ENCODE data around the gene SIRT3.
"Not testable (repeated sequence)": the region's sequence is repeated elsewhere in the genome, so short reads cannot be mapped to it uniquely, and the experiment has no call there.

The SIRT3 gene

DNA sequence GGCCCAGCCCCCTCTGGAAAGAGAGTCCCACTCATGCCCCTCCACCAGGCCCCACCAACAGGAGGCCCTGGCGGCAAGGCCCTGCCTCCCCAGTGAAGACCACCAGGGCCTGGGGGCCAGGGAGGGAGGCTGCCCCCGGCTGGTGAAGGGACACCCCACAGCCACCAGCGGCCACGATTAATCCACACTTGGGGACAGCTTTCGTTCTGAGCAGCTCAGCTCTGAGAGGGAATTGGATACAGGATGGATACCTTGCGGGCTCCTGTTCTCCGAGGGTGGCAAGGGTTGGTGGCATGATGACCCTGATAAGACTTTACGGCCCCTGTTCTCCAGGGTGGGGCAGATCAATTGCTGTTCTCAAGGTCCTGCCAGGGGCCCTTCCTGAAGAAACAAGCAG lies 35.2 kb upstream of the SIRT3 start:
- in situ Hi-C loops (cut with MboI; ENCODE audit: low sequenced_read_pairs): no loop called here

- in situ Hi-C loops (cut with MboI; ENCODE audit: low sequenced_read_pairs): no loop called here
Observed at GRCh38 chr11:270451-271318, 34.5 kb upstream of the SIRT3 start.

DNA sequence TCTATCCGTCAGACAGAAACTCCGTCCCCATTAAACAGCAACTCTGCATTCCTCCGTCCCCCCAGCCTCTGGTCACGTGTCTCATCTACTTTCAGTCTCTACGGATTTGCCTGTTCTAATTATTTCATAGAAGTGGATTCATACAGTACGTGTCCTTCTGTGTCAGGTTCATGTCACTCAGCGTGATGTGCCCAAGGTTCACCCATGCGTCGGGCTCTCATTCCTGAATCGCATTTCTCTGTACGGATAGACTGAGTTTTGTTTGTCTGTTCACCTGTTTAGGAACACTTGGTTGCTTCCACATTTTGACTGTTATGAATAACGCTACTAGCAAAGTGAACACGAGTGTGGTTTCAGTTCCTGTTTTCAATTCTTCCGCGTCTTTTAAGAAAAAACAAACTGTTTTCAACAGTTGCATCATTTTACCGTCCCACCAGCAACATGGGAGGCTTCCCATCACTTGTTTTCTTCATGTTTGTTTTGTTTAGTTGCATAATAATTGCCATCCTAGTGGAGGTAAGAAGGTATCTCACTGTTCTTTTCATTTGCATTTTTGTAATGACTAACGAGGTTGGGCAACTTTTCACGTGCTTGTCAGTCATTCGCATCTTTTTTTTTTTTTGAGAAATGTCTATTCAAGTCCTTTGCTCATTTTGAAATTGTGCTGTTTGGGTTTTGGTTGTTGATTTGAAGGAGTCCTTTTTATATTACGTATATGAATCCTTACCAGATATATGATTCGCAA lies 33.2 kb upstream of the SIRT3 start:
- in situ Hi-C loops (cut with MboI; ENCODE audit: low sequenced_read_pairs): no loop called here

DNA sequence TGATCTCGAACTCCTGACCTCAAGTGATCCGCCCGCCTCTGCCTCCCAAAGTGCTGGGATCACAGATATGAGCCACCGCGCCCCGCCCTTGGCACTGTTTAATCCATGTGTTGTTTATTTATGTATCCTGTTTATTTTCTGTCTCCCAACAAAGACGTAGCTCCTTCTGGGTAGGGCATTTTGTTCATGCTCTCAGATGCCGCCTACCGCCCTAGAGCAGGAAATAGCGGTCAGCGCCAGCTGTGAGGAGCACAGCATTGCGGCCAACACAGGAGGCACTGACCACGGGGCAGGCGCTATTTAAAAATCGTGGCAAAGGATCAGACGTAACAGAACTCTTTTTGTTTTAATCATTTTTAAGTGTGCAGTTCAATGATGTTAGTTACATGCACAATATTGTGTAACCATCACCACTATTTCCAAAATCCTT lies 32.6 kb upstream of the SIRT3 start:
- in situ Hi-C loops (cut with MboI; ENCODE audit: low sequenced_read_pairs): not testable (repeated sequence)

GRCh38 chr11:267491-267994 lies 31.4 kb upstream of the SIRT3 start:
- in situ Hi-C loops (cut with MboI; ENCODE audit: low sequenced_read_pairs): no loop called here

GRCh38 chr11:266676-267439 lies 30.7 kb upstream of the SIRT3 start:
- in situ Hi-C loops (cut with MboI; ENCODE audit: low sequenced_read_pairs): no loop called here

DNA sequence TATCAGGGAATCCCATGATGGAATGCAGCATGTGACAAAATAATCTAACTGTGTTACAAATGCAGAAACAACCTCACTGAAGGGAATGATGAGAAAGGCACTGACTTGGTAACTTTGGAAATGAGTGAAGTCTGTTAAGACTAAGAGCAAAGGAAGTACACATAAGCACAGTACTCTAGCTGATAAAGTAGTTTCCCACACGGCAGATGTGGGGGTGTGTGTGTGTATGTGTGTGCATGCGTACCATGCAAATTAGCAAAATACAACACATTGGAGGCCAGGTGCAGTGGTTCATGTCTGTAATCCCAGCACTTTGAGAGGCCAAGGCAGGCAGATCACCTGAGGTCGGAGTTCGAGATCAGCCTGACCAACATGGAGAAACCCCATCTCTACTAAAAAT lies 25.5 kb upstream of the SIRT3 start:
- in situ Hi-C loops (cut with MboI; ENCODE audit: low sequenced_read_pairs): no loop called here

- in situ Hi-C loops (cut with MboI; ENCODE audit: low sequenced_read_pairs): no loop called here
Observed at GRCh38 chr11:259413-259812, 23.3 kb upstream of the SIRT3 start.

GRCh38 chr11:257766-258493 lies 21.8 kb upstream of the SIRT3 start:
- in situ Hi-C loops (cut with MboI; ENCODE audit: low sequenced_read_pairs): no loop called here

DNA sequence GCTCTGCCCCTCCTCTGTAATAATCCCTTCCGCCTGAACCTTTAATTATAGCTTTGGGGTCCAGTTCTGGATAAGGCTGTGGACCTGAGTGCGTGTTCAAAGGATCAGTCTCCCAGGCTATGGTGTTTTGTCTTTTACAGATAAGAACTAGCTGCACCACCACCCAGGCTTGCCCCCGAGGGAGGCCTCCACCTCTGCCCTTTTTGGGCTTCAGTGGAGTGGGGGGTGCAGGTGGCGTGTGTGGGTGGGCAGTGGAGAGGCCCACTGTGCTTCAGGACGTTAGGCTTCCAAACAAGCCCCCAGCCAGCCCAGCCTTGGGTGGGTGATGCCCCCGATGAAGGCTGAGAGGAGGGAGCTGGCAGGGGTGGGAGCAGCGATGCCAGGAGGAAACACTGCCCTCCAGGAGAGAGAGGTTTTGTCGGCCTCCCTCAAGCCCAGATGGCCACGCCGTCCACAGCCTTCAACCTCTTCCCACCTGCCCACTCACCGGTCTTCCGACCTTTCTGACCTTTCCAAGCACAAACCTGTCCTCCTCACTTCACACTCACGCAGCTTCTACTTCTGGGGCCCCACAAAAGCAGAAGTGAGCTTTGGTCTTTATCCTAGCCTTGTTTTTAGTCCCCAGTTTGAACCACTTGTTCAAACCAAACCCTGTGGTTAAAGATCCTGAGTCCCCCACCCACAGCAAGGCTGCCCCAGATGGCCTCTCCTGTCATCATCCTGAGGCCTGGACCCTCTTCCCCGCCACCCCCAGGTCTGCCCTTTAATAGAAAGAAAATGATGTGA lies 21.0 kb upstream of the SIRT3 start:
- in situ Hi-C loops (cut with MboI; ENCODE audit: low sequenced_read_pairs): no loop called here

GRCh38 chr11:255816-256215 lies 19.7 kb upstream of the SIRT3 start:
- in situ Hi-C loops (cut with MboI; ENCODE audit: low sequenced_read_pairs): no loop called here

DNA sequence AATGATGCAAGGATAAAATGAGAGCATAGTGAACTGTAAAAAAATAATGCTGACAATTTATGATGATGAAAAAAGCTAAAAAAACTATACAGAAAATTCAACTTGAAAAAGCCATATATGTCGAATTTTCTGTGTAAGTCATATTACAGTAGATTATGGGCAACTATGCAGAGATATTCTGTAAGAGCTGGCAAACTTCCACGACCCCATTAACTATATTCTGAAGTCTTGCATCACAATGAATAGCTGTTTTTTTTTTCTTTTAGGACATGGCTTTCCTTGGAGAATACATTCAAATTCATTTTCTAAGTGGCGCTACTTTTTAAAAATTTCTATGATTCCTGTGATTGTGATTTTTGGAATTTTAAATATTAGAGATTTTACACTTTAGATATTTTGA lies 19.0 kb upstream of the SIRT3 start:
- in situ Hi-C loops (cut with MboI; ENCODE audit: low sequenced_read_pairs): no loop called here

GRCh38 chr11:253886-254270 lies 17.7 kb upstream of the SIRT3 start:
- in situ Hi-C loops (cut with MboI; ENCODE audit: low sequenced_read_pairs): no loop called here

DNA sequence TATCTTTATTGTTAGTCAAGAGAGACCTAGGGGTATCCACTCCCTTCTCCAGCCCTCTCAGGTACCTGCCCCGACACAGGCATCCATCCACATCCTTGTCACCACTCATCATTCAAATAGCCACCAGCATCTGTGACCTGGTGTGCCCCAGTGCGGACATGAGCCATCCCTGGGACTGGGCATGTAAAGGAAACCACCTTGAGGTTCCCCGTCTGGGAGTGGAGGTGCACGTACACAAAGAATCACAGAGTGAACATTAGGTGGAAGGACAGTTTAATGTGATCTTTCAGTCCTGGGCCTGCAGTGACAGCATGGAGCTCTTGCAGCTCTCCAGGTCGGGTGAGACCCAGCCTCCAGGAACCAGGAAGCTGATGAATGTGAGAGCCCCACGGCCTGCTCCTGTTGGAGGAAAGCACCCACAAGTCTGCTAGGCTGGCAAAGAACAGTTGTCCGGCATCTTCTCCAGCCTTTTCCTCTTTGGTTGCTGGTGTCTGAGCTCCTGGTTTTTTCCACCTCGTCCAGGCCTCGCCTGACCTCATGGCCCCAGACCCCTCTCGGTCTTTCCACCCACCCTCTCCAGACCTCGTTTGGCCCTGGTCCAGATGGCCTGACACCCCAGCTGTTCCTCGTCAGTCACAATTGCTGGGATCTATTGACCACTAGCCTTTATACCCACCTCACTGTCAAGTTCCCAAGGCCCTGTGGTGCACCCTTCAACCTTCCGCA lies 17.2 kb upstream of the SIRT3 start:
- in situ Hi-C loops (cut with MboI; ENCODE audit: low sequenced_read_pairs): no loop called here

DNA sequence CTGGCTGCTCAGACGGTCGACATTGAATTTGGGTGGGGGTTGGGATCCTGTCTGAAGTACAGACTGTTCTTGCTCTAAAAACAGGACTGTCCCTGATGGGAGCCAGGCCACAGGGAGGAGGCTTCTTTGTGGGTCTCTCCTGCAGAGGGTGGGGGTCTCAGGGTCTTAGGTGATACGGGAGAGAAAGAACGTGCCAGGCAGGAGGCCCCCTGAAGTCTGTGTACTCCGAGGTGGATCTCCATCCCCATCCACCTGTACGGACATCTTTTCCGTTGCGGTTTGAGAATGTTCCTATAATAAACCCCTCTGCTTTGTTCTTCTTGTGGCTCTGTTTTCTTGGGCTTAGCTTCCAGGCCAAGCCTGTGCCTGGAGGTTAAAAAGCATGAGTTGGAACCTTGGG lies 16.5 kb upstream of the SIRT3 start:
- in situ Hi-C loops (cut with MboI; ENCODE audit: low sequenced_read_pairs): no loop called here

- in situ Hi-C loops (cut with MboI; ENCODE audit: low sequenced_read_pairs): no loop called here
Observed at GRCh38 chr11:251550-251949, 15.4 kb upstream of the SIRT3 start.

GRCh38 chr11:250740-251299 lies 14.7 kb upstream of the SIRT3 start:
- in situ Hi-C loops (cut with MboI; ENCODE audit: low sequenced_read_pairs): no loop called here

DNA sequence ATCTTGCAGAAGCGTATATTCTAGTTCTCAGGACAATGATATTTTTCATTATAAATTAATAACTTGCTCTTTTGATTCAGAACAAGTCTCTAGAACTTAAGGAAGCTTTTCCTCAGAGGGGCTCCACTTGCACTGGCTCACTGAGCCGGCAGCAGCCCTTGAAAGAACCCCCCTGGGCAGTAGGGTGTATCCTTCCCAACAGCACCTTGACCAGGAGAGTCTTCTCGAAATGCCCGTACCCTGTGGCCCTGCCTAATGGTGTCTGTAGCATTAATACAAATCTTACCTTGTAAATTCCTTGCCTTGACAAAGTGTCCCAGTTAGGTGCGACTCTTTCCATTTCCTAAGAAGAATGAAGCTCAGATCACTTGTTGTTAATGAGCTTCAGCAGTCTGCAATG lies 14.1 kb upstream of the SIRT3 start:
- in situ Hi-C loops (cut with MboI; ENCODE audit: low sequenced_read_pairs): no loop called here

DNA sequence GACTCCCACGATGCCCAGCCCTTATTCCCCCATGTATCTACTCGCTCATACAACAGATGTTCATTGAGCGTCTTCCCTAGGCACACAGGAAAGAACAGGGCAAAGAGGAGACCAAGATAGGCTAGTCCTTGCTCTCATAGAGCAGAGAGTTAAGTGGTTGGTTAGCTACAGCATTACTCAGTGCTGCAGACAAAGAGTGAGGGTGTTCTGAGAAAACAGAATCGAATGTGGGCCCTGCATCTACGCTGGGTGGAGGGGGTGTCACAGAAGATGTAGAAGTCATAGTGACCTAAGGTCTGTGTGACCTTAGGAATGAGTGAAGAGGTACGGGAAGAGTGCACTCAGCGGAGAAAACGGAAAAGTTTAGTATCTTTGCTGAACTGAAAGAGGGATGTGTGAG lies 12.9 kb upstream of the SIRT3 start:
- in situ Hi-C loops (cut with MboI; ENCODE audit: low sequenced_read_pairs): no loop called here

Measured in HL-60/S4 treated with phorbol 12-myristate 13-acetate at 8.2 ng/mL for 4 days and 3 days (cell line).